ENCODE data around the gene COBLL1.
"Not testable (repeated sequence)": the region's sequence is repeated elsewhere in the genome, so short reads cannot be mapped to it uniquely, and the experiment has no call there.

Gene COBLL1

DNA sequence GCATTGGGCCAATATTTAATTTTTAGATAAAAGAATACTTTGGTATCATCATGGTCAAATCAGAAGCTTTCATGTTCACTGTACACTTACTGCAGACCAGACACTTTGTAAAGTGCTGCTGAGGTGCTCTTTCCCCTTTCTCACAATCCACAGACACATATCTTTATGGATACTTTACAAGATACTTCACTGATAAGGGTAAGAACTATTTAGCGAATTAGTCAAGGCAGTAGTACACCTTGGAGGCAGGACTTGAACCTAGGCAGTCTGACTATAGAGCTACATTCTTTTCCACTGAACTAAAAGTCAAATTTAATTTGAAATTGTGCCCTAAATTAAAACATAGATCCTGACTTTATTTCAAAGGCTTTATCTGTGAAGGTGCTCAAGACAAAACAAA is 60.2 kb downstream of the COBLL1 start:
- no peak for DNase-seq

DNA sequence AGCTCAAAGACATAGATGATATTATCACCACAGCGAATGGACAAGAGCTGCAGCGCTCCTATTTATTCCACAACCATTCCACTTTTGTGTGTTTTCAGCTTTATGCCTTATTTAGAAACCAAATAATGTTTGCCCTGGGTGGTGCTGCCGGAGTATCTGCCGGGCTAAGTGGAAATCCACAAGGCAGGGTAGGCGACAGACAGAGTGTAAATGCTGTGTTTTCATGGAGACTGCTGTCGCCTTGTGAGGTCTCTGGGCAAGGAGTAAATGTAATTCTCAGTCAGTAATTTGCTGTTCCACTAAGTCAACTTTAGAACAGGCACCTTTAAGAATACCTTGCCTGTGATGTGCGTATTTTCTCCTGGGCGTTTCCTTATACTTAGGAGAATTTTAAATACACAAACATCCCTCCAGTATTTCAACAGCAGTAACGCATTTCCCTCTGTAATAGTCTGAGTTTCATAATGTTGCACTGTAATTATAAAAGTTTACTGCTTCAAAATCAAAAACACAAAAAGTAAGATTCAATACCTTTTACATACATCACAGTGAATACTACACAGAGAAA is 60.9 kb downstream of the COBLL1 start:
- DNase-seq = no peak

DNA sequence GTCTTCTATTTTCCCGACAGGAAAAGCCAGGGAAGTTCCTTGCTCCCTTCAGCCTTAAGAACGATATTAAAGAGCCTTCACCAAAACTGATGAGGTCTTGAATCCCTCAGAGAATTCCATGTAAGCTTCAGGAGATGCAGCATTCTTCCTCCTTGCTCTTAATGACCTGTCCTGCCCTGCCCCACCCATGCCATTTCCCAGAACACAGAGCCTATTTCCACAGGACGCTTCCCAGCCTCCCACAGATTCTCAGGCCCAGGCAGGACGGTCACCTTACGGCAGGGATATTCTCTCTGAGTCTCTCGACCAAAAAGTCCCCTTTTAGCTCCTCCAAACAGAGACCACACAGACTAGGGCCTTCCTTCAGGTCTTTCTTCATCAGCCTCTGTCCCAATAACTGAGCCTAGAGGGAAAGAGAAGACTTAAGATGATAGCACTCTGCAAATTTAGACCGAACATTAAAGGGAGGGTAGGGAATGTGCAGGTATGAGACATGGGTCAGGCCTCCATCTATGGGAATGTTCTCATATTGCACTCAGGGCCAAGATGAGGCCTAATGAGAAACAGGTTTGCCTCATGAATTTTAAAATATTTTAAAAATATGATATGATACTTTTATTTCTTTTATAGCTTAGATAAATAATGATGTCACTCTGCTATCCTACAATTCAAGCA is 62.1 kb downstream of the COBLL1 start:
- DNase-seq = no peak

DNA sequence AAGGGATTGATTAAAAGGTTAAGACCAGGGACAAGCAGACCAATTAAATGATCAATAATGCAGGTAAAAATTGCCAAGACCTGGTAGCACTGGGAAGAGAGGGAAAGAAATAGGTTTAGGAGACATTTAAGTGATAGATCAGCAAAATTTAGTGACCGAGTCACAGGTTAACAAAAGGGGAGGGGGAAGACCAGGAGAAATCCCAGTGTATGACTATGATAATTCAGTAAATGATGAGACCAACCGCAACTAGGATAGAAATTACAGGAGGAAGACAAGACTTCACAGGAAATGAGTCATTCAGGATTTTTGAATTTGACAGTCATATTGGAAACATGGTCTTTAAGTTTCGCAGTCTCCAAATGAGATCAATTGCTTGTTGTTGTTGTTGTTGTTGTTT is 62.9 kb downstream of the COBLL1 start:
- no peak for DNase-seq

DNA sequence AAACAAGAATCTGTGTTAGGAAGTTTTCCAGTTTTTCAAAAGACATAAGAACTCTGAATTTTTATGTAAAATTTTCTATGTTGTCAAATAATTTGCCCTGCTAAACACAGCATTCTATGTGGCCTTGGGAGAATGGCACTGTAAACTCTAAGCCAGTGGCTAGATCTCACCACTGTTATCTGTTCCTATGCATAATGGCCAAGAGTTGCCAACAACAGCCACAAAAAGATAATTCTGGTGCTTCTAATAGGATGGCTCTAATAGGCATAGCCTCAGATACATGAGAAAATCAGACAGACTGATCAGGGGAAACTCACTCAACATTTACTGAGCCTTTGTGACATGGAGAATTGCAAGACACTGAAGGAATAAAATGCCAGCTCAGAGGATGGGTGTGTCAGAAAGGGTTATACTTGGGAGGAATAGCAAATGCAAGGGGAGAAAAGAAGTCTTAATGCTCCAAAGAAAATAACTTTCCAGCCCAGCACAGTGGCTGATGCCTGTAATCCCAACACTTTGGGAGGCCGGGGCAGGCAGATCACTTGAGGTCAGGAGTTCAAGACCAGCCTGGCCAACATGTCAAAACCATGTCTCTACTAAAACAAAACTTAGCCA is 63.7 kb downstream of the COBLL1 start:
- DNase-seq = no peak

DNA sequence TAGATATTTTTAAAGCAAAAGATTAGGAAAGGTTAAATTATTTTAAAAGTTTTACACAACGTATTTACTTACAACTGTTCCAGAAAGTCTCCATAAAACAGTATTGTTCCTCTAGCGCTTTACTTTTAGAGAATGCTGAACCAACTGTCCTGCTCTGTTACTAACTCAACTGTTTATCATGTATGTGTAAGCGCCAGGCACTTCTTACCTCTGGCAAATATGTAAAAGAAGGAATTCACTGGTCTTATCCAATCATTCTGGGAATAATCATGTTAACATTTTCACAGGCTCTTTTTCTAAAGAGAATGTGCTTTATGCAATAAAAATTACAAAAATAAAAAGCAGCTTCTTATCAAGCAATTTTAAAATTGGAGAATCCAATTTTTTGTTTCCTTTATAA is 68.0 kb downstream of the COBLL1 start:
- DNase-seq = no peak

DNA sequence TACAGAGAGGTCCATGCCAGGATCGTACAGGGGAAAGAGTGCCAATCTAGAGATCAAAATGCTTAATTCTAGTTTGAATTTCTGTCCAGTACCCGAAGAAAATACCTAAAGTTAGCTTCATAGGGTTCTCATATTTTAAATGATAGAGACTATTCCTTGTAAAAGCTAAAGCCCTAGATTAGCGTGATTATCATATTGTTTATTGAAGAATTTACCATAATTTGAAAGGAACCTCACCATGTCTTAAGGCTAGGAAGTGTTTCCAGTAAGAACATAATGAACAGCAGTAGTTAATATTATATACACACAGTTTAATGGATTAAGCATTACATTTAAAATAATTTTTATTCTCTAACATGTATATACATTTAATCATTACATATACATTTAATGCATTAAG is 68.5 kb downstream of the COBLL1 start:
- DNase-seq = no peak

DNA sequence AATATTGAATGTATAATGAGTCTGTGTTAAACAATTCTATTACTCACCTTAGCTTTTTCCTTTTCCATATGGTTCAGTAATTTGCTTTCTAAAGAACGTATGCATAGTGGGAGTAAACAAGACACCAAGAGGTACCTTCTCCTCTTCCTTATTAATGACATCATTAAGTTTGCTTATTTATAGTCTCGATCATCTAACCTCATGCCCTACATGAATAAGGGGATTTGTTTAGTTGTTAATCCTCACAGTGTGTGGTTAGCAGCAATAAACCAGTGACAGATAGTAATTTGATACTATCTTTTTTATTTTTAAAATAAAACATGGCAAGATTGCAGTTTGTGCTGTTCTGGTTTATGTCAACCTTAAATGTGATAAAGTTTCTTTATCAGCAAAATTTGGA is 69.7 kb downstream of the COBLL1 start:
- no peak for DNase-seq

DNA sequence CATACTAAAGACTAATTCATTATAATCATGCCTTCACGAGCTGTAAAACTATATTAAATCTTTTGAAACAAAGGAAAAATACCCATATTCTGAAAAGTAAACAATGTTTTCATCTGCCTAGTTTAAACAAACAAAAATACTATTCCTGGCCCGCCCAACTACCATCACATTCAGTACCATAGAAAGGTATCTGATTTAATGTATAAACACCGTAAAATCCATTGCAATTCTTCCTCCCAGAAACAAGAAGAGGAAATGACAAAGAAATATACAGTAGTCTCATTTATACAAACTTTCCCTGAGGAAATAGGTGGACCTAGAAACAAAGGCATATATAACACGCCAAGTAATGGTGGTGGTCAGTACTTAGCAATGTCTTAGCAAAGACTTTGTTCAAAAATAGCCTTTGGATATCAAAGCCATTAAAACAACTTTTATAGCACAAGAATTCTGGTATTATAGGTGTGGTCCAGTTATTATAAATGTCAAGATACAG is 71.2 kb downstream of the COBLL1 start:
- no peak for DNase-seq

DNA sequence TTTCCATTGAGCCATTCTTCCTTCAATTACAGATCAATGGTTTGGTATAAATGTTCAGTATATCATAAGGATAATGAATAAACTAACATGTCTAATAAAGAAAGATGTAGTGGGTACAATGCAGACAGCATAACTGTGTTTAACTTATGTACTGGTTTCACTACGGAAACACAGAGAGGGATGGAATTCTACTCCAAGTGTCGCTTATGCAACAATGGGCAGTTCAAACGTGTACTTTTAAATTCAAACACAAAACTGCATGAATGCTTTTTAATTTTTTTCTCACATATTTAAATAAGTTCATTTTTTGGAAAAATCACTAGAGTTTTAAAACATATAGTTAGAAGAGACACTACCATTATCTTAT is 74.7 kb downstream of the COBLL1 start:
- DNase-seq = no peak

DNA sequence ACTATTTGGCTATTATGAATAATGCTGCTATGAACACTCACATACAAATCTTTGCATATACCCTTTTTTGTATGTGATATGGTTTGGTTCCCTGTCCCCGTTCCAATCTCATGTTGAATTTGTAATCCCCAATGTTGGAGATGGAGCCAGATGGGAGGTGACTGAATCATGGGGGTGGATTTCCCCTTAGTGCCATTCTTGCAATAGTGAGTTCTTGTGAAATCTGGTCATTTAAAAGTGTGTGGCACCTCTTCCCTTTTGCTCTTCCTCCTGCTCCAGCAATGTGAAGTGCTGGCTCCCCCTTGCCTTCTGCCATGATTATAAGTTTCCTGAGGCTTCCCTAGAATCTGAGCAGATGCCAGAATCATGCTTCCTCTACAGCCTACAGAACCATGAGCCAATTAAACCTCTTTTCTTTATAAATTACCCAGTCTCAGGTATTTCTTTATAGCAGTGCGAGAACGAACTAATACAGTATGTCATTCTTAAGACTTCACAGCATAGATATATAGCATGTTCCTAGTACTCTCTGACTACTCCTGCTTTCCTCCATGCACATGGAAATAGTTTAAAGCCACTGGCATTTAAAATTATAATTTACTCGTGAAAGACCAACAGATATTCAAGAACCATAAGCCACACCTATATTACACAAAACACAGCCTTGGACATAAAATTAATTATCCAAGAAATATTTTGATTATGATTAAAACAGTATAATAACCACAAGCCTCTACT is 75.2 kb downstream of the COBLL1 start:
- DNase-seq = no peak

DNA sequence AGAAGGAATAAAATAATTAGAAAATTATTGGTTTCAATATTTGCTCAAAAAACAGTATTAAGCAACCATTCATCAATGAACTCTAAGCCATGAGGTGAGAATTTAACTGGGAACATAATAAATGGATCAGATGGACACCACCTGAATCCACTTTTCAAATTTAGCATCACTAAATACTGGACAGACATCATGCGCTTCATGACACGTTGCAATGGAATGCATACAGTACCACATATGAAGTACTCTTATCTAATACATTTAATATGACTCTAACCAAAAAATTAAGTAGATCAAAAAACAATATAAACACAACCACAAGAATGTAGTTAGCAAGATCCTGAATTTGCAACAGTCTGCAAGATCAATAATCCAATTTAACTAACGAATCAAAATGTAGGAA is 76.6 kb downstream of the COBLL1 start:
- no peak for DNase-seq

DNA sequence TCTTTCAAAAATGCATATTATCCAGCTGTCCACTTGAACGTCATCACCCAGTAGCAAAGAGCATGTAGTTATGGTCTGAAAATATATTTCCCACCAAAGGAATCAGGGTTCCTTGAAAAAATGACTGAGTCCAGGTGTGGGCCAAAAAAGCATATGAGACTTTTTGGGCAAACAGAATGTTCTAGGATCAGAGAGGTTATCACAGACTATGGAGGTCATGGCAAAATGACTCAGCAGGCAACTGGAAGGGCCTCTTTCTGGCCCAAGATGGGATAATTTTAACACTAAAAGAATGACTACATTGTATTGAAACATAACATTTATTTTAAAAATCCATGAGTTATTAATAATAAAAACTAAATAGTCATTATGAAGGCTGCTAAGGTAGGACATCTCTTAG is 77.1 kb downstream of the COBLL1 start:
- no peak for DNase-seq

DNA sequence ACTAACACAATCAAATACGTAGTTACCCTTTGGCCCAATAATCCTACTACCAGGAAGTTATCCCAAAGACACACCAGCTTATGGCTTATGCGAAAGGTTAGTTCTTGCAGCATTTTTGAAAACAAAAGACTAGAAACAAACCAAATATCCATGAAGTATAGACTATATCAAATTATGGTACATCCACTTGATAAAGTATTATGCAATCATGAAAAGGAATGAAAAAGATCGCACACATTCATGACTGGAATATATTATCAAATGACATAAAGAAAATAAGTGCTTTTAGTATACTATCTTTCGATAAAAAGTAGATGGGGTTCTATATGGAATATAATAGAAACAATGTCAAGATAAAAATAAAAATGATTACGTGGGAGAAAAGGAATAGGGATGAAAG is 78.2 kb downstream of the COBLL1 start:
- no peak for DNase-seq

DNA sequence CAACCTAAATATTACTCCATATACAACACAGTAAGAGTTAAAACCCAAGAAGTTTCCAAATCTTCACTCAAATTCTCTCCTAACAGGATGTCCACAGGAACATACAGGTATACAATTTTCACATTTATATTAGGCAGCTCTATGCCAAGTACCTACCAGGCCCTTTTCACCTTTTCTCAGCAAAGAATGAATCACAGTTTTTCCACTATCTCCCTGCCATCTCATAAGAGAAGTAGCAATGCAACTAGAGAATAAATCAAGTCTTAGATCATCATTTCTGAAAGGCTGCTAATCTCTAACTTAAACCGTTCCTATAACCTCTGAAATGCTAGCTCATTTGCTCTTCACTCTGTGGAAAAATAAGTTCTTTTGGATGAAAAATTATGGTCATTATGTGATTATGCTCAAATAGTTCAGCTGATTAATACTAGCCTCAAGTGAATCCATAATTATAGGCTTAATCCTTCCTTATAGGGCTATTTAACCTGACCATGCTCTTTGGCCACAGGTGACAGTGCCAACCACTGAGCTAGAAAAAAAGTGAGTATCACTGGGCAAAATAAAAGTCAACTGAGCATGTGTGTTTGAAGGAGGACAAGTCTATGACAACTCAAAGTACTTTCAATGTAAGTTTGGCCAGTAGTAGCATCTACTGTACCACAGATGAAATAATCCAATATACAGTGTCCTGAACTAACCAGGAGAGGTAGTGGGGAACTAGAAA is 79.7 kb downstream of the COBLL1 start:
- DNase-seq = no peak

DNA sequence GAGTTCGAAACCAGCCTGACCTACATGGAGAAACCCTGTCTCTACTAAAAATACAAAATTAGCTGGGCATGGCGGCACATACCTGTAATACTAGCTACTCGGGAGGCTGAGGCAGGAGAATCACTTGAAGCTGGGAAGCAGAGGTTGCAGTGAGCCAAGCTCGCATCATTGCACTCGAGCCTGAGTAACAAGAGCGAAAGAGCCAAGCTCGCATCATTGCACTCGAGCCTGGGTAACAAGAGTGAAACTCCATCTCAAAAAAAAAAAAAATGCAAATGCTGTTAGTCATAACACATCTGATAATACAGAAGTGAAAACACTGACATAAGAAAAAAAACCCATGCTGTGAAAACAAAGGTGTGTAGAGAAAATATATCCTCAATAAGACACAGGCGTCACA is 80.4 kb downstream of the COBLL1 start:
- DNase-seq = not testable (repeated sequence)

DNA sequence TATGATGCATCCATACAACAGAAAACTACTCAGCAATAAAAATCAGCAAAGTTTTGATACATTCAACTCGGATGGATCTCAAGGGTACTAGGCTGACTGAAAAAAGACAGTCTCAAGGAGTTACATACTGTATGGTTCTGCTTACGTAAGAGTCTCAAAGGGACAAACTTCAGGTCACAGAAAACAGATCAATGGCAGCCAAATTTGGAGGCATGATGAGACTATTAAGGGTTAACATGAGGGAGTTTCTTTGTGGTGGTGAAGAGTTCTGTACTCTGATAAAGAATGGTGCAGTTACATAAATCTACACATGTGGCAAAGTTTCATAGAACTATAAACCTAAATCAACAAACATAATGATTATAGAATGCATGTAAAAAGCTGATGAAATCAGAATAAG is 81.4 kb downstream of the COBLL1 start:
- DNase-seq = no peak

DNA sequence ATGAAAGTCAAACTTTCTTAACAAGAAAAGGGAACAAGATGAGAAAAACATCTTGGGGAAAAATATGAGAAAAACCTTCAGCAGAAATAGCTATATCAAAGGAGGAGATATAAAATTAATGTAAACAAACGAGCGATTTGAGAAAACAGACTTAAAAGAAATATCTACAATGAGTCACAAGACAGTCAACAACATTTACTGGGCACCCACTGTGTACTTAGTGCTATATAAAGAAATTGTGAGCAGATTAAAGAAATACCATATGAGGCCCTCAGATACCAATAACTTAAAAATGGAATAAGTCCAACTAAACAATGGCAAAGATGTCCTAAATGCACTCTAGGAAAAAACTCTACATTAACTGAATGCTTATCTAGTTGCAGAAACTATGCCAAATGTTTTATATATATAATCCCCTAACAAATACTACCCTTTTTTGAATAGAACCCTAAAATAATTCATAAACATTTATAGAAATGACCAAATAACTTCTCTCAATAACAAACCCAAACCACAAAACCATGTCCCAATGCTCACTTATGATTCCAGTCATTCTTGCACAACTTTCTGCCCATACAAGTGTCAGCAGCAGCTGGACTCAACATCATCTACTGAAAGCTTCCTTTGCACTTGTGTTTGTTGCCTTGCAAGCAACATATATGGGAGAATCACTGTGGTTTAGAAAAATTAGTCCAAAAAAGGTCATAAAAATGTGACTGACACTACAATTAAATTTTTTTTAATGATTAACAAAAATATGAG is 83.5 kb downstream of the COBLL1 start:
- DNase-seq = no peak

DNA sequence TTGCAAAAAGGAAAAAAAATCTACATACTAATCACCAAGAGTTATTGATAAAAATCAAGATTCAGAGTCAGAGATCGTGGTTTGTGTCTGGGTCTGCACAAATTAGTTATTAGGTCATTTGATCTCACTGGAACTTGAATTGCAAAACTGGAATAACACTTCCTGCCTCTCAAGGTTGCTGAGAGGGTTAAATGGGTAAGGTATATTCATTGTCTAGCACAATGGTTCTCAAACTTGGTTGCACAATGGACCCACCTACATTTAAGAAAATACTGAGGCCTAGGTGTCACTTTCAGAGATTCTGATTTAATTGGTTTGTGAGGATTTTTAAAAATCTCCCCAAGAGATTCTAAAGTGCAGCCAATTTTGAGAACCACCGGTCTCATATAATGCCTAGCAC is 84.8 kb downstream of the COBLL1 start:
- DNase-seq = no peak

DNA sequence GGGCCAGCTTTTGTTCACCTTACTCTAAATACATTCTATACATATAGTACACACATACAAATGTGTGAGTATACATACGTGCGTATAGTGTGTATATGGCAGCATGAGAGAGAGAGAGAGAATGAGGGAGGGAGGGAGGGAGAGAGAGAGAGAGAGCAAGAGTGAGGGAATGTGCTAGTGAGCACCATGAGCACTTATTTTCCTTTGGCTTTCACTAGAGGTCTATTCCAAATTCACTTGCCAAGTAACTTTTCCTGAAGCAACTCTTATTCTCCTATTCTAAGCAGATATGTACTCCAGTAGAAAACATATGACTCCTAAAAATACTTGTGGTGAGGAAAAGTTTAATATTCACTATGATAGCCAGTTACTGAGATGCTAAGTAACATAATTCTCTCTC is 85.7 kb downstream of the COBLL1 start:
- DNase-seq = no peak

DNA sequence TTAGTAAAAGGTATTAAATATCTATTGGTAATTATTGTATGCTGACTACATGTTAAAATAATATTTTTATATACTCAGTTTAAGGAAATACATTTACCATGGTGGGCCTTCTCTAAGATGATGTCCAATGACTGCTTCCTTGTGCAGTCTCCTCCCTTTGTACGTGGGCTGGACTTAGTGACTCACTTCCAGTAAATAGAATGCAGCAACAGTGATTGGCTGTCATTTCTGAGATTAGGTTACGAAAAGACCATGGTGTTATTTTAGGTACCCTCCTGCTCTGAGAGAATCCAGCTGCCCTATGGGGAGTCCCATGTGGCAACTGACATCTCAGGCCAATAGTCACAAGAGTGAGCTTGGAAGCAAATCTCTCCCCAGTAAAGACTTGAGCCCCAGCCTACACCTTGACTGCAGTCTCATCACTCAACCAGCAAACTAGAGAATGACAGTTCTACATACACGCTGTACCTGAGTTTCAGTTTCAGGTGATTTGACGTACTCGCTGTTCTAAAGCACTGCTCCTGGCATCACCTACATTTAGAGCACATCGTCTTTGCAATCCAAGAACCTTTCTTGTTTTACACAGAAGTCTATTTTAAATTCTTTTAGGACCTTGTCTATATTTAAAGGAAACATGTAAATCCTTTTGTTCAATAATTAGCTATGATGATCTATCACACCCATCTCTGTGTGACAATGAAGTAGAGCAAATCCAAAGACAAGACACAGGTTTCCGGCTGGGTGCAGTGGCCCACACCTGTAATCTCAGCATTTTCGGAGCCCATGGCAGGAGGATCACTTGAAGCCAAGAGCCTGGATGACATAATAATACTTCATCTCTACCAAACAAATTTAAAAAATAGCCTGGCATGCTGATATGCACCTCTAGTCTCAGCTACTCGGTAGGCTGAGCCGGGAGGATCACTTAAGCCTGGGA is 87.2 kb downstream of the COBLL1 start:
- no peak for DNase-seq
